ENCODE measurements around the gene ATP5PB.

Gene ATP5PB

GRCh38 chr1:111474106-111474505 is 24.8 kb downstream of the ATP5PB start:
- no peak for DNase-seq (ENCODE audit: insufficient read length, low spot score)
- no peak for TF ChIP-seq CTCF (IDR thresholded peaks at IDR 0.05; ENCODE audit: insufficient read depth, missing control alignments)
- FAIRE-seq, result no peak

- no peak for FAIRE-seq
- no peak for DNase-seq (ENCODE audit: insufficient read length, low spot score)
- no peak for TF ChIP-seq CTCF (IDR thresholded peaks at IDR 0.05; ENCODE audit: insufficient read depth, missing control alignments)
Observed at GRCh38 chr1:111474521-111474920, 25.3 kb downstream of the ATP5PB start.

GRCh38 chr1:111475701-111476100 is 26.4 kb downstream of the ATP5PB start:
- TF ChIP-seq CTCF (IDR thresholded peaks at IDR 0.05; ENCODE audit: insufficient read depth, missing control alignments), result no peak
- FAIRE-seq (no peak), DNase-seq (ENCODE audit: insufficient read length, low spot score) (no peak)

GRCh38 chr1:111476214-111476613 is 26.9 kb downstream of the ATP5PB start:
- DNase-seq (ENCODE audit: insufficient read length, low spot score) (no peak), FAIRE-seq (no peak)
- TF ChIP-seq CTCF (IDR thresholded peaks at IDR 0.05; ENCODE audit: insufficient read depth, missing control alignments), result no peak

- FAIRE-seq (no peak), DNase-seq (ENCODE audit: insufficient read length, low spot score) (no peak)
- no peak for TF ChIP-seq CTCF (IDR thresholded peaks at IDR 0.05; ENCODE audit: insufficient read depth, missing control alignments)
Observed at GRCh38 chr1:111476761-111477309, 27.6 kb downstream of the ATP5PB start.

GRCh38 chr1:111480674-111481073 is 31.4 kb downstream of the ATP5PB start:
- TF ChIP-seq CTCF (IDR thresholded peaks at IDR 0.05; ENCODE audit: insufficient read depth, missing control alignments), result no peak
- no peak for FAIRE-seq
- no peak for DNase-seq (ENCODE audit: insufficient read length, low spot score)

- DNase-seq (ENCODE audit: insufficient read length, low spot score) (no peak), FAIRE-seq (no peak)
- TF ChIP-seq CTCF (IDR thresholded peaks at IDR 0.05; ENCODE audit: insufficient read depth, missing control alignments), result peak; percentile 45
Observed at GRCh38 chr1:111481387-111482221, 32.3 kb downstream of the ATP5PB start.
